Endothelial cell of umbilical vein (primary cell): ENCODE measurements around the gene PLCXD1. TPM values are rescaled to one million over a fixed set of nuclear protein-coding genes. Genes with fewer than 3 reads are reported as not detected.
"Not testable (repeated sequence)": the region's sequence is repeated elsewhere in the genome, so short reads cannot be mapped to it uniquely, and the experiment has no call there.

ENCODE experiments used
- Bru-seq: library from RNA; stranded (reverse); fragments of 400-500 nt; gene quantifications from one replicate; lab custom pipeline; 2021; lab: Mats Ljungman, UMichigan
- BruChase-seq, 2 experiments: library from RNA; stranded (reverse); fragments of 400-500 nt; gene quantifications; one replicate each; lab custom pipeline; 2021; lab: Mats Ljungman, UMichigan
- BruUV-seq: library from RNA; stranded (reverse); fragments of 400-500 nt; replicated peaks from 2 replicates; lab custom pipeline; 2021; lab: Mats Ljungman, UMichigan
- CTCF ChIA-PET: fragments of 300-600, 350-600 bp; sonication (Branson Sonifier 250); formaldehyde crosslinking; loops from one replicate; lab custom pipeline; 2021; ENCODE audit warnings: antibody characterized with exemption, inconsistent platforms; lab: Charles Lee
- POLR2A ChIA-PET: fragments of 300-600, 350-600 bp; sonication (Branson Sonifier 250); formaldehyde crosslinking; loops from one replicate; lab custom pipeline; 2021; ENCODE audit warnings: antibody characterized with exemption, inconsistent platforms; lab: Charles Lee
- DNase-seq: peaks from one replicate; pipeline ENCODE4 v3.0.0-alpha.2; 2011; ENCODE audit warnings: low read depth, low spot score
- FAIRE-seq: peaks from 2 replicates; lab custom pipeline; 2011; peaks lifted over from hg19 to GRCh38; lab: Jason Lieb, UNC
- H2AFZ ChIP-seq: 2 replicates; pipeline ENCODE4 v1.6.0; 2012; ENCODE audit warnings: low read depth, low read length, control low read depth, inconsistent platforms
- H3K27ac ChIP-seq: 2 replicates; pipeline ENCODE4 v1.5.1; 2011; ENCODE audit warnings: low read depth, mild to moderate bottlenecking, control low read depth, low read length, moderate library complexity; ENCODE audit not compliant: insufficient read depth
- H3K27me3 ChIP-seq, 2 experiments: 2 replicates each; pipeline versions ENCODE4 v1.6.0 to v1.6.1; 2011; ENCODE audit warnings: low read length in 2 of 2, mixed read lengths in 1 of 2; ENCODE audit not compliant: control insufficient read depth in 2 of 2, insufficient read depth in 2 of 2
- H3K36me3 ChIP-seq, 2 experiments: 2 replicates in 1 of 2; 3 replicates in 1 of 2; pipeline ENCODE4 v1.5.1; 2011; ENCODE audit warnings: low read length in 2 of 2, mild to moderate bottlenecking in 1 of 2, moderate library complexity in 1 of 2; ENCODE audit not compliant: control insufficient read depth in 2 of 2, insufficient read depth in 2 of 2; ENCODE audit errors: extremely low read depth in 1 of 2
- H3K4me1 ChIP-seq: 3 replicates; pipeline ENCODE4 v1.5.1; 2011; ENCODE audit warnings: mild to moderate bottlenecking, low read length; ENCODE audit not compliant: control insufficient read depth, insufficient read depth; ENCODE audit errors: extremely low read depth
- H3K4me2 ChIP-seq: 2 replicates; pipeline ENCODE4 v1.6.1; 2011; ENCODE audit warnings: low read length, control low read depth, mixed read lengths; ENCODE audit not compliant: insufficient read depth
- H3K4me3 ChIP-seq, 3 experiments: fragments of 200-600 bp in 1 of 3; sonication (generic), shearing (Covaris generic) in 1 of 3; replicated peaks in 1 of 3; 2 replicates each; pipeline ENCODE4 v1.5.1; 2011 to 2016; ENCODE audit warnings: control low read depth in 3 of 3, low read length in 3 of 3, mild to moderate bottlenecking in 2 of 3, inconsistent platforms in 1 of 3, low read depth in 1 of 3, moderate library complexity in 1 of 3; ENCODE audit not compliant: insufficient read depth in 1 of 3
- H3K79me2 ChIP-seq: 2 replicates; pipeline ENCODE4 v1.6.0; 2012; ENCODE audit warnings: low read length, inconsistent platforms; ENCODE audit not compliant: control insufficient read depth, insufficient read depth
- H3K9ac ChIP-seq: replicated peaks from 2 replicates; pipeline ENCODE3; 2011; ENCODE audit warnings: low read length, control low read depth; ENCODE audit not compliant: insufficient read depth; ENCODE audit errors: extremely low read depth
- H3K9me1 ChIP-seq: replicated peaks from 3 replicates; pipeline ENCODE4 v1.6.0; 2011; ENCODE audit warnings: mild to moderate bottlenecking, low read length; ENCODE audit not compliant: control insufficient read depth, insufficient read depth; ENCODE audit errors: extremely low read depth
- H3K9me3 ChIP-seq: replicated peaks from 2 replicates; pipeline ENCODE4 v1.5.1; 2012; ENCODE audit warnings: low read length, inconsistent platforms; ENCODE audit not compliant: control insufficient read depth, insufficient read depth
- H4K20me1 ChIP-seq: replicated peaks from 2 replicates; pipeline ENCODE3; 2011; ENCODE audit warnings: mild to moderate bottlenecking, low read length; ENCODE audit not compliant: control insufficient read depth, insufficient read depth; ENCODE audit errors: extremely low read depth
- EZH2 ChIP-seq: IDR thresholded peaks from 2 replicates; pipeline ENCODE4 v1.6.1; 2012; ENCODE audit warnings: borderline replicate concordance, low read depth, mild to moderate bottlenecking, moderate library complexity, low read length, inconsistent platforms; ENCODE audit not compliant: severe bottlenecking
- FOS ChIP-seq: IDR thresholded peaks from 2 replicates; pipeline ENCODE4 v1.6.1; 2011; ENCODE audit warnings: mild to moderate bottlenecking, low read length, moderate library complexity, borderline replicate concordance; ENCODE audit not compliant: insufficient read depth
- GATA2 ChIP-seq: IDR thresholded peaks from 2 replicates; pipeline ENCODE4 v1.7.0; 2011; ENCODE audit warnings: low read depth, mild to moderate bottlenecking, moderate library complexity, mixed read lengths, low read length; ENCODE audit not compliant: insufficient read length, insufficient read depth
- JUN ChIP-seq: IDR thresholded peaks from 2 replicates; pipeline ENCODE4 v1.6.1; 2011; ENCODE audit warnings: borderline replicate concordance, low read depth; ENCODE audit not compliant: insufficient read length, insufficient read depth
- MYC ChIP-seq: IDR thresholded peaks from one replicate; pipeline ENCODE4 v1.6.1; 2011; ENCODE audit warnings: mild to moderate bottlenecking, low read depth, low read length
- POLR2A ChIP-seq: IDR thresholded peaks from 2 replicates; pipeline ENCODE4 v1.6.1; 2012; ENCODE audit warnings: low read depth, mild to moderate bottlenecking, control low read depth, low read length
- POLR2AphosphoS5 ChIP-seq: IDR thresholded peaks from 2 replicates; pipeline ENCODE4 v1.6.1; 2012; ENCODE audit warnings: low read depth, mild to moderate bottlenecking, control low read depth, low read length, moderate library complexity; ENCODE audit not compliant: insufficient read depth
- dilution Hi-C: fragments of 300-500 bp; cut with MboI; formaldehyde crosslinking; loops from one replicate; pipeline ENCODE4 v1.15.0; 2019; ENCODE audit warnings: low sequenced_read_pairs; ENCODE audit not compliant: extremely low pct_ligation_motif_present
- intact Hi-C: fragments of 100-400 bp; cut with micrococcal nuclease; formaldehyde crosslinking; loops from one replicate; pipeline ENCODE4 v1.10.0; 2022
- long read RNA-seq: library from polyadenylated mRNA; stranded (forward); transcript quantifications from one replicate; pipeline ENCODE4 v2.0.0, GENCODE V29; 2021
- polyA minus RNA-seq, 3 experiments: library from RNA; depleted of rRNA, polyadenylated mRNA; stranded (reverse); fragments of >200 nt; gene quantifications; 1 replicate in 1 of 3; 2 replicates in 2 of 3; pipeline ENCODE4 v1.2.3, GENCODE V29; 2011
- polyA plus RNA-seq, 4 experiments: library from polyadenylated mRNA; depleted of rRNA in 3 of 4; stranded (reverse) in 3 of 4; unstranded in 1 of 4; fragments of >200 nt; gene quantifications; 2 replicates each; pipeline versions ENCODE4 v1.2.1 to v1.2.3, GENCODE V29; 2011 to 2012; ENCODE audit warnings: missing spikeins in 1 of 4
- total RNA-seq: library from RNA; stranded (reverse); gene quantifications from 2 replicates; pipeline ENCODE4 v1.2.3, GENCODE V29; 2021
- TF ChIP-seq, protein P1 (sequence below): IDR thresholded peaks from 2 replicates; pipeline ENCODE4 v1.6.1; 2011; ENCODE audit not compliant: insufficient read depth, insufficient read length
- TF ChIP-seq, protein P2 (sequence below), 2 donors: IDR thresholded peaks; 1 replicate in 1 of 2; 2 replicates in 1 of 2; pipeline ENCODE4 v1.5.1; 2011; ENCODE audit warnings: low read length in 2 of 2, mild to moderate bottlenecking in 2 of 2, moderate library complexity in 2 of 2, control low read depth in 1 of 2, inconsistent platforms in 1 of 2, low read depth in 1 of 2; ENCODE audit not compliant: insufficient read depth in 1 of 2; ENCODE audit errors: extremely low read depth in 1 of 2

PLCXD1 gene, protein sequence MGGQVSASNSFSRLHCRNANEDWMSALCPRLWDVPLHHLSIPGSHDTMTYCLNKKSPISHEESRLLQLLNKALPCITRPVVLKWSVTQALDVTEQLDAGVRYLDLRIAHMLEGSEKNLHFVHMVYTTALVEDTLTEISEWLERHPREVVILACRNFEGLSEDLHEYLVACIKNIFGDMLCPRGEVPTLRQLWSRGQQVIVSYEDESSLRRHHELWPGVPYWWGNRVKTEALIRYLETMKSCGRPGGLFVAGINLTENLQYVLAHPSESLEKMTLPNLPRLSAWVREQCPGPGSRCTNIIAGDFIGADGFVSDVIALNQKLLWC
- total RNA-seq: 13.5 and 16.8 TPM in 2 replicates
- 11.7 and 12.3 TPM in 2 replicates for polyA plus RNA-seq
- polyA plus RNA-seq (2011; cell fraction: cytosol; rRNA removed): 9.0 and 9.3 TPM in 2 replicates
- polyA plus RNA-seq (2011; cell fraction: nucleus; rRNA removed): 22.3 and 23.8 TPM in 2 replicates
- polyA plus RNA-seq (2012): 7.0 and 13.9 TPM in 2 replicates
- 13.8 and 20.0 TPM in 2 replicates for polyA minus RNA-seq
- polyA minus RNA-seq (2011; cell fraction: cytosol; rRNA and poly(A)+ RNA removed): 21.9 TPM
- 7.5 and 15.1 TPM in 2 replicates for polyA minus RNA-seq (2011; cell fraction: nucleus; rRNA and poly(A)+ RNA removed)
- percentile 42 among the genes with signal in this experiment for Bru-seq, nascent RNA
- percentile 49 among the genes with signal in this experiment for BruChase-seq, experiment 1, labeled RNA remaining after a 6-hour chase
- BruChase-seq, experiment 2, labeled RNA remaining after a 2-hour chase: percentile 47 among the genes with signal in this experiment
- long read RNA-seq, partial matches to known transcripts: 2 of 8 reads
- long read RNA-seq, other reads (novel, unspliced or antisense): 4 of 8 reads

DNA sequence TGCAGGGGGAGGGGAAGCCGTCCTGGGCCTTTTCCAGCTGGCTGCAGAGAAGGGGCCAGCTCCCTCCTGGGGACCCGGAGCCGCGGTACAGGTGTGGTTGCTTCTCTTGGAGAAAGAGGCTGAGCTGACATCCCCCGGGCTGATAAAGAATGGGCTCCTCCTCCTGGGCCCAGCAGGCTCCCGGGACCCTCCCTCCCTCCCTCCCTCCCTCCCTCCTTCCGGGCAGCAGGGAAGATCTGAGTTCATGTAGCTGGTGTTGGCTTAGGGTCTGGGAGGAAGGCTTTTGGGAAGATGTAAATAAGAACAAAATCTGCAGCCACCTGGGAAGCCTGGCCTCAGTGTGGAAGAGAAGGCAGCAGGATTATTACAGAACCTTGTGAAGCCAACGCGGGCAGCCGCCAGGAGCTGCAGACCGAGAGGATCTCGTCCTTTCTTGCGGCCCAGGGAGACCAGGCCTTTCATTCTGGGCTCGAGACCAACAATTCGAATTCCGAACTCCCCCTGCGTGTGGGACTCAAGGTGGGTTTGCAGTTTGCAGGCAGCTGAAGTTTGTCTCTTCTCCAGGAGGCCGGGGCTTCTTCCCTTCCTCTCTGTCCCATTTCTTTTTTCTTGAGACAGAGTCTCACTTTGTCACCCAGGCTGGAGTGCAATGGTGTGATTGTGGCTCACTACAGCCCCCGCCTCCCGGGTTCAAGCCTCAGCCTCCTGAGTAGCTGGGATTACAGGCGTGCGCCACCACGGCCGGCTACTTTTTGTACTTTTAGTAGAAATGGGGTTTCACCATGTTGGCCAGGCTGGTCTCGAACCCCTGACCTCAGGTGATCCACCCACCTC lies at the start of gene PLCXD1:
Gene PLCXD1 (plus strand): TSS at position 216 of the 834 bp plus-strand sequence. CDS start 2,807 bp downstream, outside the sequence.
- H3K4me3 ChIP-seq: peak within 1 kb of the TSS in 2 of 3 experiments; percentile 8 to 13
- H3K27ac ChIP-seq: no peak within 1 kb of the TSS
- FAIRE-seq (peak; percentile 44), DNase-seq (no peak)
- no peaks in the 10 kb centered on the region for H3K36me3 ChIP-seq
- H3K9me1 ChIP-seq: no peaks in the 10 kb centered on the region
- BruUV-seq: no TSS peak
- ChIA-PET POLR2A (no interaction called here), CTCF (no interaction called here)
- peaks cover 5% of the 10 kb centered on the region for H3K4me1 ChIP-seq
- H3K9me3 ChIP-seq: no peaks in the 10 kb centered on the region
- peaks cover 0 to 2% of the 10 kb centered on the region in 2 experiments for H3K27me3 ChIP-seq
- no peaks in the 10 kb centered on the region for H3K79me2 ChIP-seq
- H4K20me1 ChIP-seq: no peaks in the 10 kb centered on the region
- H3K4me2 ChIP-seq: peak within 1 kb of the TSS; percentile 35
- intact Hi-C loops: no loop called here
- H2AFZ ChIP-seq: peak within 1 kb of the TSS; percentile 87
- H3K9ac ChIP-seq: peak within 1 kb of the TSS; percentile 4
- TF ChIP-seq, protein P1, sequence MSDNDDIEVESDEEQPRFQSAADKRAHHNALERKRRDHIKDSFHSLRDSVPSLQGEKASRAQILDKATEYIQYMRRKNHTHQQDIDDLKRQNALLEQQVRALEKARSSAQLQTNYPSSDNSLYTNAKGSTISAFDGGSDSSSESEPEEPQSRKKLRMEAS: no peak
- no peak for TF ChIP-seq GATA2
- TF ChIP-seq, protein P2, sequence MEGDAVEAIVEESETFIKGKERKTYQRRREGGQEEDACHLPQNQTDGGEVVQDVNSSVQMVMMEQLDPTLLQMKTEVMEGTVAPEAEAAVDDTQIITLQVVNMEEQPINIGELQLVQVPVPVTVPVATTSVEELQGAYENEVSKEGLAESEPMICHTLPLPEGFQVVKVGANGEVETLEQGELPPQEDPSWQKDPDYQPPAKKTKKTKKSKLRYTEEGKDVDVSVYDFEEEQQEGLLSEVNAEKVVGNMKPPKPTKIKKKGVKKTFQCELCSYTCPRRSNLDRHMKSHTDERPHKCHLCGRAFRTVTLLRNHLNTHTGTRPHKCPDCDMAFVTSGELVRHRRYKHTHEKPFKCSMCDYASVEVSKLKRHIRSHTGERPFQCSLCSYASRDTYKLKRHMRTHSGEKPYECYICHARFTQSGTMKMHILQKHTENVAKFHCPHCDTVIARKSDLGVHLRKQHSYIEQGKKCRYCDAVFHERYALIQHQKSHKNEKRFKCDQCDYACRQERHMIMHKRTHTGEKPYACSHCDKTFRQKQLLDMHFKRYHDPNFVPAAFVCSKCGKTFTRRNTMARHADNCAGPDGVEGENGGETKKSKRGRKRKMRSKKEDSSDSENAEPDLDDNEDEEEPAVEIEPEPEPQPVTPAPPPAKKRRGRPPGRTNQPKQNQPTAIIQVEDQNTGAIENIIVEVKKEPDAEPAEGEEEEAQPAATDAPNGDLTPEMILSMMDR (IDR thresholded peaks at IDR 0.05; ENCODE audit: extremely low read depth in 1 of 2, insufficient read depth in 1 of 2, low read depth in 1 of 2, low read length in 2 of 2): no peak
- no peak for TF ChIP-seq JUN
- TF ChIP-seq POLR2A: no peak
- no peak for TF ChIP-seq MYC
- no peak for TF ChIP-seq POLR2AphosphoS5
- TF ChIP-seq EZH2: no peak
- no peak for TF ChIP-seq FOS
- dilution Hi-C loops: no loop called here

DNA sequence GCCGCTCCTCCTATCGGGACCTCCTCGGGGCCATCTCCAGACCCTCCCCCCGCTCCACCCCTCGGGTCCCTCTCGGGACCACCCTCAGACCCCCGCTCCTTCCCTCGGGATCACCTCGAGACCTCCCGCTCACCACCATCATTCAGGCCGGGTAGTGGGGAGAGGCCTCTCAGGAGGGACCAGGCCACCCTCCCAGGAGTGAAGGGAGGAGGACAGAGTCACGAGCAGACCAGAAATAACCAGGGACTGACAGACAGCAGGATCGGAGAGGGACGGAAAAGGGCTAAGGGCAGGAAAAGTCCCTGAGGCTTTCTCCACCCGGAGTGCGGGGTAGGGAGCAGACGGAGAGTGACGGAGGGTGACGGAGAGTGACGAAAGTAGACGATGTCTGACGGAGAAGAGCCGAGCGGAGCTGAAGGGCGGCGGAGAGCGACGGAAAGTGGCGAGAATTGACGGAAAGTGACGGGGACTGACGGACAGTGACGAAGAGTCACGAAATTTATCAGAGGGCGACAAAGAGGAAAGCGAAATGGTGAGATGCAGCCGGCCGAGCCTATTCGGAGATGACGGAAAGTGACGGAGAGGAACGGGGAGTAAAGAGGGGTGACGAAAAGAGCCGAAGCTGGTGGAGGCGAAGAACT lies 49.4 kb upstream of the PLCXD1 start:
- H3K4me1 ChIP-seq, H3K4me3 ChIP-seq, H2AFZ ChIP-seq, H3K27me3 ChIP-seq, H3K27ac ChIP-seq, H3K9ac ChIP-seq, DNase-seq, CTCF ChIA-PET, H4K20me1 ChIP-seq, dilution Hi-C loops, H3K79me2 ChIP-seq, H3K9me1 ChIP-seq, H3K4me2 ChIP-seq, H3K36me3 ChIP-seq, BruUV-seq, intact Hi-C loops, POLR2A ChIA-PET, H3K9me3 ChIP-seq: not testable (repeated sequence)
- peak; percentile 73 for FAIRE-seq
